DOHH2 (cell line): ENCODE results near the gene UNC13D.
"Not testable (repeated sequence)": the region's sequence is repeated elsewhere in the genome, so short reads cannot be mapped to it uniquely, and the experiment has no call there.

Experiments used
- H3F3A ChIP-seq: fragments of 200-600 bp; sonication (generic), shearing (Covaris generic); 2 replicates; pipeline ENCODE4 v1.6.0; 2016; ENCODE audit warnings: antibody characterized with exemption, mild to moderate bottlenecking; ENCODE audit not compliant: control insufficient read depth, insufficient read depth
- H3K27ac ChIP-seq: fragments of 200-600 bp; sonication (generic); 2 replicates; pipeline ENCODE4 v1.5.1; 2014; ENCODE audit warnings: low read depth, mild to moderate bottlenecking, low read length, moderate library complexity
- H3K27me3 ChIP-seq: fragments of 200-600 bp; sonication (generic); 2 replicates; pipeline ENCODE4 v1.6.1; 2014; ENCODE audit warnings: mild to moderate bottlenecking, low read length, mixed read lengths; ENCODE audit not compliant: control insufficient read depth
- H3K36me3 ChIP-seq: fragments of 200-600 bp; sonication (generic); 2 replicates; pipeline ENCODE4 v1.6.1; 2014; ENCODE audit warnings: mild to moderate bottlenecking, low read length, moderate library complexity, mixed read lengths; ENCODE audit not compliant: control insufficient read depth
- H3K4me1 ChIP-seq: fragments of 200-600 bp; sonication (generic); 2 replicates; pipeline ENCODE4 v1.6.1; 2014; ENCODE audit warnings: mild to moderate bottlenecking, low read length, mixed read lengths; ENCODE audit not compliant: control insufficient read depth
- H3K4me2 ChIP-seq: fragments of 200-600 bp; sonication (generic); 2 replicates; pipeline ENCODE4 v1.6.0; 2014; ENCODE audit warnings: mild to moderate bottlenecking, low read length, moderate library complexity
- H3K4me3 ChIP-seq: fragments of 200-600 bp; sonication (generic); 2 replicates; pipeline ENCODE4 v1.5.1; 2014; ENCODE audit warnings: mild to moderate bottlenecking, low read length, mixed read lengths
- H3K79me2 ChIP-seq: fragments of 200-600 bp; sonication (generic); 2 replicates; pipeline ENCODE4 v1.6.1; 2014; ENCODE audit warnings: mild to moderate bottlenecking, low read length, mixed read lengths; ENCODE audit not compliant: control insufficient read depth
- H3K9me2 ChIP-seq: fragments of 200-600 bp; sonication (generic); replicated peaks from 2 replicates; pipeline ENCODE4 v1.6.1; 2014; ENCODE audit warnings: mild to moderate bottlenecking, low read length, mixed read lengths; ENCODE audit not compliant: control insufficient read depth
- H3K9me3 ChIP-seq: fragments of 200-600 bp; sonication (generic); 2 replicates; pipeline ENCODE4 v1.6.1; 2014; ENCODE audit warnings: antibody characterized with exemption, low read length, mixed read lengths; ENCODE audit not compliant: control insufficient read depth, insufficient read depth
- H4K20me1 ChIP-seq: fragments of 200-600 bp; sonication (generic); 2 replicates; pipeline ENCODE4 v1.6.0; 2014; ENCODE audit warnings: low read depth, mild to moderate bottlenecking, antibody characterized with exemption, low read length, moderate library complexity; ENCODE audit not compliant: control insufficient read depth, insufficient read depth
- EZH2phosphoT487 ChIP-seq: fragments of 200-600 bp; sonication (generic); IDR thresholded peaks from 2 replicates; pipeline ENCODE4 v1.6.1; 2017; ENCODE audit warnings: borderline replicate concordance, mild to moderate bottlenecking, antibody characterized with exemption, low read length, moderate library complexity, mixed read lengths
- TF ChIP-seq, protein P1 (sequence below): fragments of 200-600 bp; sonication (generic); IDR thresholded peaks from one replicate; pipeline ENCODE4 v1.5.1; 2014; ENCODE audit warnings: antibody characterized with exemption, mild to moderate bottlenecking, low read depth, low read length; ENCODE audit not compliant: poor library complexity, severe bottlenecking

Gene UNC13D

DNA sequence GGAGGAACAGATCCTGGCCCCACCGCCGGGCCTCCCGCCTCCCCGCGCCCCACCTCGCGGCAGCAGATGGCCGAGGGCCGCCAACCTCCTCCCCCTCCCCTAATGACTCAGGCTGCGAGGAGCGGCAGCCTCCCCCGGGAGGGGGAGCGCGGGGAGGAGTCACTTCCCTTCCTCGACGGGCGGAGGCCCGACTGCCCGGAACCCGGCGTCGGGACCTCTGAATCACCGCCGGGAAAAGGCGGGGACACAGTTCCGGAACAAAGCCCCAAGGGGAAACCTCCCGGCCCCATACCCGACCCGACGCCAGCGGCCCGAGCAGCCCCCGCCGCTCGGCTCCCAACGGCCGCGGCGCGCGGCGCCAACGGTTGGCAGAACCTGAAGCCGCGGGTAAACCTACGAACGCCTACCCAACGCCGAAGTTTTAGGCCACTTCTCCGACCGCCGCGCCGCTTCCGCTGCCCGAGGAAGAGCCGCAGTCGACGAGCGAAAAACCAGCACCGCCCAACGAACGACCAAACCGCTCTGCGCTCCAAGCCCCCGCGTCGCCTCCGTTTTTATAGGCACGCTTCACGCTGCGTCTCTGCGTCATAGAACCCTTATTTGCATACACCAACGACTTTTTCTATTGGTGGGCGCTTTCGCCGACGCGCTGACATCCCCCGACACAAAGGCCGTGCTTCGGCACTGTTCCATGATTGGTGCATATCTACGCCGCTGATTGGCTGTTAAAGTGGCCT is 64.8 kb downstream of the UNC13D start:
- TF ChIP-seq, protein P1, sequence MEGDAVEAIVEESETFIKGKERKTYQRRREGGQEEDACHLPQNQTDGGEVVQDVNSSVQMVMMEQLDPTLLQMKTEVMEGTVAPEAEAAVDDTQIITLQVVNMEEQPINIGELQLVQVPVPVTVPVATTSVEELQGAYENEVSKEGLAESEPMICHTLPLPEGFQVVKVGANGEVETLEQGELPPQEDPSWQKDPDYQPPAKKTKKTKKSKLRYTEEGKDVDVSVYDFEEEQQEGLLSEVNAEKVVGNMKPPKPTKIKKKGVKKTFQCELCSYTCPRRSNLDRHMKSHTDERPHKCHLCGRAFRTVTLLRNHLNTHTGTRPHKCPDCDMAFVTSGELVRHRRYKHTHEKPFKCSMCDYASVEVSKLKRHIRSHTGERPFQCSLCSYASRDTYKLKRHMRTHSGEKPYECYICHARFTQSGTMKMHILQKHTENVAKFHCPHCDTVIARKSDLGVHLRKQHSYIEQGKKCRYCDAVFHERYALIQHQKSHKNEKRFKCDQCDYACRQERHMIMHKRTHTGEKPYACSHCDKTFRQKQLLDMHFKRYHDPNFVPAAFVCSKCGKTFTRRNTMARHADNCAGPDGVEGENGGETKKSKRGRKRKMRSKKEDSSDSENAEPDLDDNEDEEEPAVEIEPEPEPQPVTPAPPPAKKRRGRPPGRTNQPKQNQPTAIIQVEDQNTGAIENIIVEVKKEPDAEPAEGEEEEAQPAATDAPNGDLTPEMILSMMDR, result no peak
- Histone ChIP-seq H3K27ac (peak overlapping the region; percentile 81), H3K4me1 (peaks cover 50% of the 10 kb centered on the region), H3K9me2 (no peaks in the 10 kb centered on the region), H4K20me1 (peaks cover 20% of the 10 kb centered on the region), H3K79me2 (peaks cover 38% of the 10 kb centered on the region), H3K4me2 (peak overlapping the region; percentile 80), H3K4me3 (peak overlapping the region; percentile 87), H3K36me3 (peaks cover 40% of the 10 kb centered on the region), H3F3A (peaks cover 62% of the 10 kb centered on the region), H3K27me3 (no peaks in the 10 kb centered on the region), H3K9me3 (no peaks in the 10 kb centered on the region)

DNA sequence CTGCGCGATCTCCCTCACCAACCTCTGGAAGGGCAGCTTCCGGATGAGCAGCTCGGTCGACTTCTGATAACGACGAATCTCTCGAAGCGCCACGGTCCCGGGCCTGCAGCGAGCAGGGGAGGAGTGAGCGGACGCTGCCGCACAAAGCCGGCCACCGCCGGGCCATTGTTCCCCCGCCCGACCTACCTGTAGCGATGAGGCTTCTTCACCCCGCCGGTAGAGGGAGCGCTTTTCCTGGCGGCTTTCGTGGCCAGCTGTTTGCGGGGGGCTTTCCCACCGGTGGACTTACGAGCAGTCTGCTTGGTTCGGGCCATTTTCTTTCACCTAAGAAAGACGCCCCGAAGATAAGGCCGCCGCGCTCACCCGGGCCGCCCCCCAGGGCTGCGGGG is 65.3 kb downstream of the UNC13D start:
- Histone ChIP-seq H4K20me1 (peaks cover 20% of the 10 kb centered on the region), H3K36me3 (peaks cover 40% of the 10 kb centered on the region), H3K4me2 (peak overlapping the region; percentile 80), H3K4me3 (peak overlapping the region; percentile 87), H3K9me2 (no peaks in the 10 kb centered on the region), H3K27ac (peak overlapping the region; percentile 81), H3K79me2 (peaks cover 33% of the 10 kb centered on the region), H3K4me1 (peaks cover 45% of the 10 kb centered on the region), H3F3A (peaks cover 59% of the 10 kb centered on the region), H3K9me3 (no peaks in the 10 kb centered on the region), H3K27me3 (no peaks in the 10 kb centered on the region)
- TF ChIP-seq, protein P1, result peak; percentile 66
- TF ChIP-seq EZH2phosphoT487, result no peak

DNA sequence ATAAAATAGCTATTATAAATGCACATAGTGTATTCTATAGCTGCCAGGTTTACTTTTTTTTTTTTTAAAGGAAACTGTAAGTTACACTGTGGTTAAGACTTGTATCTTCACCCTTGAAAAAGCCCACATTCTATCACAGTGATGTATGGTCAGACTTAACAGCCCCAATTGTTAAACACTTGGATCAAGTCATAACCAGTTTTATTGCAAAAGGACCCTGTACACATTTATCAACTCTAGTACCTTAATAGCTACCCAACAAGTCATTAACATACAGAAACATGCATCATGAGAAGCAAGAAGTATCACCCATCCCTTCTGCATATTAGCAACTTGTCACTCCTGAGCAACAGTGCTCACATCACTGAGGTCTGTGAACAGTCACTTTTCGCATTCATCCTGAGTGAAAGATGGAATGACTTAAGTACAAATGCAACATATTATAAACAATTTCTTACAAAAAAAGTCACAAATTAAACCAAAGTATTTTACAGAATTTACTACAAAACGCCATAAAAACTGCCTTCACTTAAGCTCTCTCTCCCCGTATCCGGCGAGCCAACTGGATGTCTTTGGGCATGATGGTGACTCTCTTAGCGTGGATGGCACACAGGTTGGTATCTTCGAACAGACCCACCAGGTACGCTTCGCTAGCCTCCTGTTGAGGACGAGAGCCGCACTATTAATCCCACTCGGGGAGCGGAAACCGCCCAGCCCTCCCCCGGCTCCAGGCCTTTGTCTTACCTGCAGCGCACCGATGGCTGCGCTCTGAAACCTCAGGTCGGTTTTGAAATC is 65.9 kb downstream of the UNC13D start:
- Histone ChIP-seq H3K79me2 (peaks cover 30% of the 10 kb centered on the region), H4K20me1 (peaks cover 20% of the 10 kb centered on the region), H3K36me3 (peaks cover 40% of the 10 kb centered on the region), H3K27ac (peak overlapping the region; percentile 81), H3F3A (peaks cover 53% of the 10 kb centered on the region), H3K4me1 (peaks cover 40% of the 10 kb centered on the region), H3K4me3 (peak overlapping the region; percentile 87), H3K4me2 (peak overlapping the region; percentile 80)
- H3K27me3 ChIP-seq, H3K9me2 ChIP-seq, H3K9me3 ChIP-seq: not testable (repeated sequence)
